ENCODE measurements around the gene CD82.

The CD82 gene

GRCh38 chr11:44621784-44622183 is 56.3 kb downstream of the CD82 start:
- no peak for DNase-seq

GRCh38 chr11:44622190-44622650 is 56.8 kb downstream of the CD82 start:
- no peak for DNase-seq

DNA sequence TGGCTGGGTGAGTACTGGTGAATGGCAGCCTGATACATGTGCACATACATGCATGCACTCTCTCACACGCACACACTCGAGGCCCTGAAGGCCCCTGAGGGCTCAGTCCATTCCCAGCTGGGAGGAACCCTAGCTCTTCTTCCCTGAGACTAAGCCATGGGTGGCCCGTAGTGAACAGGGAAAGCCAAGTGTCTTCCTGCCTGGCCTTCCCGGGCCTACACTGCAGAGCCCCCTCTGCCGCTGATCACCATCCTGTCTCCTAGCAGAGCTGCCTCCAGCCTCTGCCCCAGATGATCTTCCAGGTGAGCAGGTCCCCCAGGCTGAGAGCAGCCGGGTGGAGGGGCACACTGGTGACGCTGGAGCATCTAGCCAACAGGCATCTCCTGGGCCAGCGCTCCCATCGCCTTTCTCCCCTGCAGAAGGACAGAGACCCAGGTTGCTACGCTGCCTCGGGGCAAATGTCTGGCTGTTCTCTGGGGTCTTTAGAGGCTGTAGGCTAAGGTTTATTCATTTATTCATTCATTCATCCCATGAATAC is 57.3 kb downstream of the CD82 start:
- DNase-seq: no peak

- no peak for DNase-seq
These were observed 57.9 kb downstream of the CD82 start for GRCh38 chr11:44623341-44623730.

DNA sequence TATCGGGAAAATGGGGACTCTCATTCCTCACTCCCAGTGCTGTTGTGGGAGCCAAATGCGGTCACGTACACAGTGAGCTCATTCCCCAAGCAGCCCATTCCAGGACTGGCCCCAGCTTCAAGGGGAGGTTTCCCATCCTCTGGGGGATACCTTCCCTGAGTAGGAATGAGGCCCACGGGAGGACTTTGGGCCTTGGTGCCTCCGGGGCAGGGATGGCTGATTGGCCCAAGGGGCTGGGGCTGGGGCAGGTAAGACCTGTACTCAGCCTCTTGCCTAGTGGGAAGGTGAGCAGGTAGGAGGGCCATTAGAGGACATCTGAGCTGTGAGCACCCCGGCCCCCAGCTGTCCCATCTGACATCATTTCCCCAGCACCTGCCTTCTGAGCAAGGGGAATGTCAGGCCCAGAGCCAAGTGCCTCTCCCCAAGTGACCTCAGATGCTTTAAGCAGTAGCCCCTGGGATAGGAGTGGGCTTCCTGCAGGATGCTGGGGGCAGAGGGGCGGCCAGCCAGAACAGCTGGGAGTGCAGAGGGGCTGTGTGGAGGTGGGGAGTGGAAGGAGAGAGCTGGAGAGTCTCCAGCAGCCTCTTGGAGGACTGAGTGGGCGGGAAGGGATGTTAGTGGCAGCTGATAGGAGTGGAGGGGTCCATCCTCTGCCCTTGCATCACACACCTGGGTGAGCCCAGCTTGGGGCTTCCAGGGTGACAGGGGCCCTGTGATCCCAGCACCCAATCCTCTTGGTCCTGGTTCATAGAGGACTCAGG is 58.4 kb downstream of the CD82 start:
- DNase-seq: no peak

DNA sequence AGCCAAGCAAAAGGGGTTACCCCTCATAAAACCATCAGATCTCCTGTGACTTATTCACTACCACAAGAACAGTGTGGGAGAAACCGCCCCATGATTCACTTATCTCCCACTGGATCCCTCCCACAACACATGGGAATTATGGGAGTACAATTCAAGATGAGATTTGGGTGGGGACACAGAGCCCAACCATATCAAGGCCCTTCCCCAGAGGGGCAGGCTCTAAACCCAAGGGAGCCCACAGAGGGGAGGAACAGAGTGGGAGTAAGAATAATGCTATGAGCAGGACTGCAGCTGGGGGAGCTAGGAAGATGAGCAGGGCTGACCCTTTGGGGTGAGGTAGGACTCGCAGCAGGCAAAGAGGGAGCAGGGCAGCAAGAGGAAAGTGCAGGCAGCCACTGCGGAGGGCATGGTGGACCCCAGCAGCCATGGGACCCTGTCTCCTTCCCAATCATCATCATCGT is 59.3 kb downstream of the CD82 start:
- DNase-seq: no peak

DNA sequence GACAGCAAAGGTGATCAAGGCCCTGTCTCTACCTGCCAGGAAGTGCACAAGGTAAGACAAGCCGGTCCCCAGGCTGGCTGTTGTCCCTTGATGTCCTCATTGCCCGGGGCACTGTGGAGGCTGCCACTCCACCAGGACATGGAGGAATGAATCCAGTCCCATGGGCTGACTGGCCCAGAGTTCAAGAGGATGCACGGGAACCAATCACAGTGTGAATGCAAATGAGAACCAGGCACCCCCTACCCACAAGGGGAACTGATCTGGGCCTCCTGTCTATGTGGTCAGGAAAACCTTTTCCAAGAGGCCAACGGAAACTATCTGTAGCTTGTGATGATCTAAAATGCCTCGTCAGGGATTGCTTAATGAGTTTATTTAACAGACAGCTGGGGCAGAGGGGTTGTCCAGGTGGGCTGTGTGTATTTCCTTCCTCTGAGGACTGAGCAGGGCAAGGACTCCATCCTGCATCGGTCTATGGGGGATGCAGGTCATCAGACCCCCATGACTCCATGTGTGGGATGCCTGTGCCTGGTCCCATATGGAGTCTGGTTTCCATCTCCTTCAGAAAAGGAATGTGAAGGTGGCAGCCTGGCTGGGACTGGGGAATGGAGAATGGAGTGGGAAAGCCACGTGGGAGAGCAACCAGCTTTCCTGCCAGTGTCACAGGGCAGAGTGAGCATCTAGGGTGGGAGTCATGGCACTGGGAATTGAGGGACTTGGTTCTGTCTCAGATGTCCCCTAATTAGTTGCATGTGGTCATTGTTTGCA is 60.5 kb downstream of the CD82 start:
- no peak for DNase-seq

- DNase-seq: no peak
These were observed 61.2 kb downstream of the CD82 start for GRCh38 chr11:44626645-44627044.

GRCh38 chr11:44627165-44627789 is 61.8 kb downstream of the CD82 start:
- DNase-seq: no peak

DNA sequence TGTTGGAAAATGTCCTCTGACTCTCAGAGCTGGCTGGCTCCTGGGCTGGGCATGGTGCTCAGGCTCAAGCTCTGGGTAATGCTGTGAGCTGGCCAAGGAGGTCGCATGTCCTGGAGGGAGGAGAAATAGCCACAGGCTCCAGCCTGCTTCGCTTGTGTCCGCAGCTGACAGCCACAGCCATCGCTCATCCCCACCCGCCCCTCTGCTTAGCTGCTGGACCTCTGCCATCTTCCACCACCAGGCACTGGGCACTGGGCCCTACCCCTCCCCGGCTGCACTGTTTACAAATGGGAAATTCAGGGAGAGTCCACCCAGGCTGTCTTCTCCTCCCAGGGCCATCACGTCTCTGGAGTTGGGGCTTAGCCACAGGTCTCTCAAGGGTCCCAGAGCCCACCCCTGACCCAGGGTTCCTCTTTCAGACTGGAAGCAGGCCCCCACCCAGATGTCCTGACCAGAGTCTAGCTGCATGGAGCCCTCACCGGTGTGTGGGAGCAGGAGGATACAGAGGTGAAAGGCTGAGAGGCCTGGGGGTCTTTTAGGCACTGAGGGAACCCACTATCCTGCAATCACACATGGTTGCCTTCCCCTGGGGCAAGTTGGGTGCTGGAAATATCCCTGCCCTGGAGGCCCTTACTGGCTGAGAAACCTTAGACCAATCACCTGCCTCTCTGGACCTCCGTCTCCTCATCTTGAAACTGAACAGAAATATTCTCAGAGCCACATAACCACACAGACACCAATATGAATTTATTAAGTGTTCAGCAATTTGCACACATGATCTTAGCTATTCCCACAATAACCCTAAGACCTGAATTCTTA is 62.7 kb downstream of the CD82 start:
- no peak for DNase-seq

- no peak for DNase-seq
These were observed 63.6 kb downstream of the CD82 start for GRCh38 chr11:44628730-44629700.

DNA sequence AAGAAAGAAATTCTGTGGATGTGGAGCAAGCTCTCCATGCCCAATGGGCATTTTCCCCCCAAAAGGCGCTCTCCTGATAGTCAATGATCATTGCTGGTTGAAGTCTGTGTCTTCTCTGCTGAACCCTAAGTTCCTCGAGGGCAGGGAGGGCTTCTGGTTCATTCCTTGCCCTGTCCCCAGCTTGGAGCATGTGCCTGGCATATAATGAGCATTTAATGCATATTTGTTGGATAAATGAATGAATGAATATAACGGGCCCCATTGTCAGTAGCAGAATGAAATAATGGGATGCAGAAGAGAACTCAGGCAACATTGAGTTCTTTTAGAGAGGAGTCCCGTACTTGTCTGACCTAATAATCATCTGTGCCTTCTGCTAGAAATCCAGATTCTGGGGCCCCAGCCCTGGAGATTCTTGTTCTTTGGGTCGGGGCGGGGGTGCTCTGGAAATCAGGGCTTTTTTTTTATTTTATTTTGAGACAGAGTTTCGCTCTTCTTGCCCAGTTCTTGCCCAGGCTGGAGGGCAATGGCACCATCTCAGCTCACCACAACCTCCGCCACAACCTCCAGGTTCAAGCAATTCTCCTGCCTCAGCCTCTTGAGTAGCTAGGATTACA is 64.4 kb downstream of the CD82 start:
- no peak for DNase-seq

- no peak for DNase-seq
These were observed 65.2 kb downstream of the CD82 start for GRCh38 chr11:44630511-44631210.

- no peak for DNase-seq
These were observed 66.4 kb downstream of the CD82 start for GRCh38 chr11:44631831-44632230.

- peak; percentile 9 for DNase-seq
These were observed 67.1 kb downstream of the CD82 start for GRCh38 chr11:44632466-44633123.

- no peak for DNase-seq
These were observed 68.2 kb downstream of the CD82 start for GRCh38 chr11:44633641-44634040.

- peak; percentile 41 for DNase-seq
These were observed 69.2 kb downstream of the CD82 start for GRCh38 chr11:44634401-44635281.

- peak; percentile 13 for DNase-seq
These were observed 72.0 kb downstream of the CD82 start for GRCh38 chr11:44637487-44637886.

- no peak for DNase-seq
These were observed 72.6 kb downstream of the CD82 start for GRCh38 chr11:44638032-44638431.

Measured in HCEC 1CT (cell line).